Activated naive CD8-positive, alpha-beta T cell treated with anti-CD3 and anti-CD28 coated beads, Interleukin-2, amount 50 U/mL, for 24 hours (primary cell): ENCODE data around the gene SNX6.

Source experiments
- ATAC-seq: fragments of 150-1000 bp; cut with Tn5 transposase; one replicate; pipeline ENCODE4 v1.10.0; 2021
- DNase-seq: peaks from one replicate; pipeline ENCODE4 v3.0.0; 2021
- H3K27ac Mint-ChIP-seq: one replicate; pipeline ENCODE4 v1.8.0; 2021; ENCODE audit warnings: mild to moderate bottlenecking, mixed read lengths
- H3K27me3 Mint-ChIP-seq: one replicate; pipeline ENCODE4 v1.8.0; 2021; ENCODE audit warnings: mixed read lengths
- H3K36me3 Mint-ChIP-seq: one replicate; pipeline ENCODE4 v1.8.0; 2021; ENCODE audit warnings: low read depth, mixed read lengths
- H3K4me1 Mint-ChIP-seq: one replicate; pipeline ENCODE4 v1.8.0; 2021; ENCODE audit warnings: mixed read lengths
- H3K4me3 Mint-ChIP-seq: one replicate; pipeline ENCODE4 v1.8.0; 2021; ENCODE audit warnings: mild to moderate bottlenecking, moderate library complexity, mixed read lengths
- H3K9me3 Mint-ChIP-seq: one replicate; pipeline ENCODE4 v1.8.0; 2021; ENCODE audit warnings: mixed read lengths

Gene SNX6

GRCh38 chr14:34619471-34619870 lies 10.5 kb downstream of the SNX6 start:
- DNase-seq: no peak
- ATAC-seq: no peak
- peaks cover 36% of the 10 kb centered on the region for H3K4me1 Mint-ChIP-seq
- no peak overlapping the region for H3K27ac Mint-ChIP-seq
- H3K27me3 Mint-ChIP-seq: no peaks in the 10 kb centered on the region
- peaks cover 36% of the 10 kb centered on the region for H3K36me3 Mint-ChIP-seq
- H3K9me3 Mint-ChIP-seq: no peaks in the 10 kb centered on the region
- no peak overlapping the region for H3K4me3 Mint-ChIP-seq

- no peak overlapping the region for H3K27ac Mint-ChIP-seq
- no peak overlapping the region for H3K4me3 Mint-ChIP-seq
- DNase-seq: no peak
- peaks cover 36% of the 10 kb centered on the region for H3K36me3 Mint-ChIP-seq
- no peaks in the 10 kb centered on the region for H3K9me3 Mint-ChIP-seq
- no peak for ATAC-seq
- H3K27me3 Mint-ChIP-seq: no peaks in the 10 kb centered on the region
- peaks cover 31% of the 10 kb centered on the region for H3K4me1 Mint-ChIP-seq
These were observed 13.6 kb downstream of the SNX6 start for GRCh38 chr14:34616360-34616759.

GRCh38 chr14:34615507-34615906 lies 14.4 kb downstream of the SNX6 start:
- H3K4me1 Mint-ChIP-seq: peaks cover 29% of the 10 kb centered on the region
- H3K27ac Mint-ChIP-seq: no peak overlapping the region
- no peak for DNase-seq
- H3K27me3 Mint-ChIP-seq: no peaks in the 10 kb centered on the region
- H3K4me3 Mint-ChIP-seq: no peak overlapping the region
- peaks cover 32% of the 10 kb centered on the region for H3K36me3 Mint-ChIP-seq
- no peak for ATAC-seq
- no peaks in the 10 kb centered on the region for H3K9me3 Mint-ChIP-seq

GRCh38 chr14:34614638-34615037 lies 15.3 kb downstream of the SNX6 start:
- DNase-seq (no peak), ATAC-seq (no peak)
- Mint-ChIP-seq H3K4me1 (peaks cover 25% of the 10 kb centered on the region), H3K4me3 (no peak overlapping the region), H3K27ac (peak overlapping the region; percentile 23), H3K9me3 (no peaks in the 10 kb centered on the region), H3K27me3 (no peaks in the 10 kb centered on the region), H3K36me3 (peaks cover 26% of the 10 kb centered on the region)

GRCh38 chr14:34610101-34610500 lies 19.8 kb downstream of the SNX6 start:
- H3K27me3 Mint-ChIP-seq: no peaks in the 10 kb centered on the region
- no peak for ATAC-seq
- no peak for DNase-seq
- no peak overlapping the region for H3K4me3 Mint-ChIP-seq
- H3K9me3 Mint-ChIP-seq: no peaks in the 10 kb centered on the region
- H3K27ac Mint-ChIP-seq: no peak overlapping the region
- peaks cover 22% of the 10 kb centered on the region for H3K4me1 Mint-ChIP-seq
- H3K36me3 Mint-ChIP-seq: peaks cover 28% of the 10 kb centered on the region

GRCh38 chr14:34605461-34605860 lies 24.5 kb downstream of the SNX6 start:
- peaks cover 6% of the 10 kb centered on the region for H3K4me1 Mint-ChIP-seq
- H3K27ac Mint-ChIP-seq: no peak overlapping the region
- no peaks in the 10 kb centered on the region for H3K27me3 Mint-ChIP-seq
- H3K4me3 Mint-ChIP-seq: no peak overlapping the region
- DNase-seq (no peak), ATAC-seq (no peak)
- H3K9me3 Mint-ChIP-seq: no peaks in the 10 kb centered on the region
- H3K36me3 Mint-ChIP-seq: peaks cover 41% of the 10 kb centered on the region

- no peaks in the 10 kb centered on the region for H3K9me3 Mint-ChIP-seq
- DNase-seq (no peak), ATAC-seq (no peak)
- H3K4me3 Mint-ChIP-seq: no peak overlapping the region
- peaks cover 44% of the 10 kb centered on the region for H3K36me3 Mint-ChIP-seq
- no peaks in the 10 kb centered on the region for H3K27me3 Mint-ChIP-seq
- H3K4me1 Mint-ChIP-seq: peaks cover 6% of the 10 kb centered on the region
- H3K27ac Mint-ChIP-seq: no peak overlapping the region
These were observed 25.0 kb downstream of the SNX6 start for GRCh38 chr14:34604995-34605394.

- H3K4me3 Mint-ChIP-seq: no peak overlapping the region
- H3K36me3 Mint-ChIP-seq: peaks cover 48% of the 10 kb centered on the region
- ATAC-seq (no peak), DNase-seq (no peak)
- H3K27me3 Mint-ChIP-seq: no peaks in the 10 kb centered on the region
- H3K4me1 Mint-ChIP-seq: peaks cover 3% of the 10 kb centered on the region
- H3K9me3 Mint-ChIP-seq: no peaks in the 10 kb centered on the region
- H3K27ac Mint-ChIP-seq: no peak overlapping the region
These were observed 33.1 kb downstream of the SNX6 start for GRCh38 chr14:34596891-34597290.

- H3K9me3 Mint-ChIP-seq: no peaks in the 10 kb centered on the region
- H3K4me3 Mint-ChIP-seq: no peak overlapping the region
- no peaks in the 10 kb centered on the region for H3K4me1 Mint-ChIP-seq
- DNase-seq: no peak
- peaks cover 52% of the 10 kb centered on the region for H3K36me3 Mint-ChIP-seq
- ATAC-seq: no peak
- no peaks in the 10 kb centered on the region for H3K27me3 Mint-ChIP-seq
- no peak overlapping the region for H3K27ac Mint-ChIP-seq
These were observed 36.1 kb downstream of the SNX6 start for GRCh38 chr14:34593740-34594375.

GRCh38 chr14:34592623-34593022 lies 37.3 kb downstream of the SNX6 start:
- ATAC-seq: no peak
- no peak for DNase-seq
- H3K27me3 Mint-ChIP-seq: no peaks in the 10 kb centered on the region
- no peaks in the 10 kb centered on the region for H3K9me3 Mint-ChIP-seq
- H3K4me1 Mint-ChIP-seq: peaks cover 4% of the 10 kb centered on the region
- no peak overlapping the region for H3K27ac Mint-ChIP-seq
- peaks cover 45% of the 10 kb centered on the region for H3K36me3 Mint-ChIP-seq
- no peak overlapping the region for H3K4me3 Mint-ChIP-seq

GRCh38 chr14:34583525-34583924 lies 46.4 kb downstream of the SNX6 start:
- Mint-ChIP-seq H3K27ac (no peak overlapping the region), H3K9me3 (no peaks in the 10 kb centered on the region), H3K27me3 (no peaks in the 10 kb centered on the region), H3K36me3 (peaks cover 26% of the 10 kb centered on the region), H3K4me3 (no peak overlapping the region), H3K4me1 (peaks cover 4% of the 10 kb centered on the region)
- ATAC-seq: no peak
- DNase-seq: no peak

- Mint-ChIP-seq H3K4me1 (no peaks in the 10 kb centered on the region), H3K4me3 (no peak overlapping the region), H3K9me3 (no peaks in the 10 kb centered on the region), H3K27ac (no peak overlapping the region), H3K27me3 (no peaks in the 10 kb centered on the region), H3K36me3 (peaks cover 27% of the 10 kb centered on the region)
- ATAC-seq (no peak), DNase-seq (no peak)
These were observed 47.7 kb downstream of the SNX6 start for GRCh38 chr14:34582117-34582680.

GRCh38 chr14:34580381-34580780 lies 49.6 kb downstream of the SNX6 start:
- H3K9me3 Mint-ChIP-seq: no peaks in the 10 kb centered on the region
- no peak overlapping the region for H3K4me3 Mint-ChIP-seq
- no peaks in the 10 kb centered on the region for H3K27me3 Mint-ChIP-seq
- ATAC-seq (no peak), DNase-seq (no peak)
- no peaks in the 10 kb centered on the region for H3K4me1 Mint-ChIP-seq
- H3K36me3 Mint-ChIP-seq: peaks cover 29% of the 10 kb centered on the region
- H3K27ac Mint-ChIP-seq: peak overlapping the region; percentile 27

GRCh38 chr14:34571771-34572170 lies 58.2 kb downstream of the SNX6 start:
- H3K27me3 Mint-ChIP-seq: no peaks in the 10 kb centered on the region
- ATAC-seq (no peak), DNase-seq (no peak)
- H3K4me1 Mint-ChIP-seq: peaks cover 2% of the 10 kb centered on the region
- H3K4me3 Mint-ChIP-seq: no peak overlapping the region
- H3K36me3 Mint-ChIP-seq: peaks cover 24% of the 10 kb centered on the region
- no peak overlapping the region for H3K27ac Mint-ChIP-seq
- no peaks in the 10 kb centered on the region for H3K9me3 Mint-ChIP-seq

GRCh38 chr14:34569750-34570149 lies 60.2 kb downstream of the SNX6 start:
- H3K27me3 Mint-ChIP-seq: no peaks in the 10 kb centered on the region
- no peak overlapping the region for H3K4me3 Mint-ChIP-seq
- DNase-seq (no peak), ATAC-seq (no peak)
- H3K4me1 Mint-ChIP-seq: peaks cover 2% of the 10 kb centered on the region
- H3K36me3 Mint-ChIP-seq: peaks cover 26% of the 10 kb centered on the region
- no peak overlapping the region for H3K27ac Mint-ChIP-seq
- H3K9me3 Mint-ChIP-seq: no peaks in the 10 kb centered on the region

- peaks cover 29% of the 10 kb centered on the region for H3K36me3 Mint-ChIP-seq
- H3K27ac Mint-ChIP-seq: no peak overlapping the region
- no peaks in the 10 kb centered on the region for H3K9me3 Mint-ChIP-seq
- ATAC-seq (no peak), DNase-seq (no peak)
- H3K4me3 Mint-ChIP-seq: no peak overlapping the region
- H3K4me1 Mint-ChIP-seq: peaks cover 2% of the 10 kb centered on the region
- H3K27me3 Mint-ChIP-seq: no peaks in the 10 kb centered on the region
These were observed 61.1 kb downstream of the SNX6 start for GRCh38 chr14:34568803-34569202.
